K562 (cell line): ENCODE data around the gene HGFAC. TPM values are rescaled to one million over a fixed set of nuclear protein-coding genes. Genes with fewer than 3 reads are reported as not detected.

ENCODE experiments used
- ATAC-seq: fragments of 200-7000 bp; cut with Tn5 transposase; 3 replicates; pipeline ENCODE4 v1.9.1; 2020; ENCODE audit warnings: moderate library complexity
- BruUV-seq: library from RNA; stranded (reverse); fragments of 400-500 nt; replicated peaks from 2 replicates; lab custom pipeline; 2021; lab: Mats Ljungman, UMichigan
- CTCF ChIA-PET: fragments of 300-600 bp; formaldehyde crosslinking; extraction: SDS; loops from one replicate; lab custom pipeline; 2021; ENCODE audit warnings: low intra/inter-chr PET ratio; lab: Yijun Ruan, JAX
- POLR2A ChIA-PET: fragments of 300-600, 350-650 bp; sonication (Branson Sonifier 250); formaldehyde crosslinking; extraction: SDS; loops from one replicate; lab custom pipeline; 2021; ENCODE audit warnings: antibody characterized with exemption, inconsistent platforms; lab: Yijun Ruan, JAX
- DNase-seq, 4 experiments: peaks; one replicate each; pipeline versions ENCODE4 v3.0.0 to v3.0.0-alpha.2; 2011 to 2018; ENCODE audit warnings: low spot score in 3 of 4, mixed read lengths in 3 of 4; ENCODE audit errors: extremely low read depth in 1 of 4
- FAIRE-seq: peaks from 2 replicates; lab custom pipeline; 2011; peaks lifted over from hg19 to GRCh38; lab: Jason Lieb, UNC
- H2AFZ ChIP-seq: 2 replicates; pipeline ENCODE4 v1.6.0; 2011; ENCODE audit warnings: low read depth, low read length, control low read depth, inconsistent platforms
- H3K27ac ChIP-seq: fragments of 200-600 bp; 3 replicates; pipeline ENCODE4 v1.8.0; 2011; ENCODE audit warnings: low read depth, mild to moderate bottlenecking, control low read depth, inconsistent platforms, low read length, moderate library complexity, mixed read lengths; ENCODE audit errors: extremely low read depth
- H3K27me3 ChIP-seq, 2 experiments: fragments of 300-600 bp in 1 of 2; 2 replicates in 1 of 2; 3 replicates in 1 of 2; pipeline versions ENCODE4 v1.6.0 to v1.8.0; 2011; ENCODE audit warnings: inconsistent platforms in 2 of 2, low read length in 2 of 2, mild to moderate bottlenecking in 1 of 2, mixed read lengths in 1 of 2, moderate library complexity in 1 of 2; ENCODE audit not compliant: control insufficient read depth in 2 of 2, insufficient read depth in 2 of 2
- H3K36me3 ChIP-seq: fragments of 300-600 bp; 3 replicates; pipeline ENCODE4 v1.8.0; 2011; ENCODE audit warnings: mild to moderate bottlenecking, low read length, inconsistent platforms; ENCODE audit not compliant: control insufficient read depth, insufficient read depth
- H3K4me1 ChIP-seq, 2 experiments: fragments of 200-600 bp in 1 of 2; replicated peaks in 1 of 2; 2 replicates in 1 of 2; 3 replicates in 1 of 2; pipeline versions ENCODE4 v1.5.1 to v1.8.0; 2011; ENCODE audit warnings: inconsistent platforms in 2 of 2, low read length in 2 of 2, mild to moderate bottlenecking in 1 of 2, mixed read lengths in 1 of 2, moderate library complexity in 1 of 2; ENCODE audit not compliant: control insufficient read depth in 2 of 2, insufficient read depth in 2 of 2
- H3K4me2 ChIP-seq: 2 replicates; pipeline ENCODE4 v1.6.1; 2011; ENCODE audit warnings: low read length, control low read depth, inconsistent platforms, mixed read lengths; ENCODE audit not compliant: insufficient read depth
- H3K4me3 ChIP-seq: fragments of 200-600 bp; sonication (generic), shearing (Covaris generic); 2 replicates; pipeline ENCODE4 v1.5.1; 2016; ENCODE audit warnings: control low read depth, inconsistent platforms
- H3K79me2 ChIP-seq: fragments of 200-600 bp; 3 replicates; pipeline ENCODE4 v1.8.0; 2011; ENCODE audit warnings: low read length, inconsistent platforms; ENCODE audit not compliant: control insufficient read depth, insufficient read depth
- H3K9ac ChIP-seq, 2 experiments: 2 replicates each; pipeline versions ENCODE4 v1.6.0 to v1.6.1; 2011; ENCODE audit warnings: low read depth in 2 of 2, low read length in 2 of 2, control low read depth in 1 of 2, inconsistent platforms in 1 of 2, mild to moderate bottlenecking in 1 of 2, mixed read lengths in 1 of 2; ENCODE audit not compliant: insufficient read depth in 1 of 2
- H3K9me1 ChIP-seq: one replicate; pipeline ENCODE4 v1.6.0; 2011; ENCODE audit warnings: inconsistent platforms, mild to moderate bottlenecking, low read length, moderate library complexity; ENCODE audit not compliant: control insufficient read depth, insufficient read depth
- H3K9me3 ChIP-seq: replicated peaks from 2 replicates; pipeline ENCODE4 v1.5.1; 2011; ENCODE audit warnings: low read depth, low read length, inconsistent platforms; ENCODE audit not compliant: control insufficient read depth, insufficient read depth
- H4K20me1 ChIP-seq: replicated peaks from 2 replicates; pipeline ENCODE4 v1.6.1; 2011; ENCODE audit warnings: low read length, inconsistent platforms, mixed read lengths; ENCODE audit not compliant: control insufficient read depth, insufficient read depth
- BMI1 ChIP-seq: fragments of 150-350 bp; IDR thresholded peaks from 2 replicates; pipeline ENCODE4 v1.6.1; 2014; ENCODE audit warnings: low read length
- CHD2 ChIP-seq: IDR thresholded peaks from 2 replicates; pipeline ENCODE4 v1.6.1; 2011; ENCODE audit warnings: low read depth, low read length
- ERF ChIP-seq: fragments of 450-650 bp; formaldehyde crosslinking; IDR thresholded peaks from 2 replicates; pipeline ENCODE4 v1.4.0; 2020; ENCODE audit warnings: mild to moderate bottlenecking, mixed read lengths
- HMGN3 ChIP-seq: IDR thresholded peaks from 2 replicates; pipeline ENCODE4 v1.6.1; 2011; ENCODE audit warnings: borderline replicate concordance, low read depth, mild to moderate bottlenecking, mixed read lengths, low read length; ENCODE audit not compliant: insufficient read length; ENCODE audit errors: extremely low read depth
- HNRNPK ChIP-seq: fragments of 200-400 bp; formaldehyde crosslinking; IDR thresholded peaks from one replicate; pipeline ENCODE4 v1.6.1; 2018; ENCODE audit warnings: mild to moderate bottlenecking, low read depth, low read length; ENCODE audit not compliant: poor library complexity, severe bottlenecking
- MCM7 ChIP-seq, 2 experiments: fragments of 450-650 bp; IDR thresholded peaks; 2 replicates each; pipeline ENCODE4 v1.6.1; 2016 to 2018
- NR1H2 ChIP-seq: sonication (generic); formaldehyde crosslinking; IDR thresholded peaks from 2 replicates; pipeline ENCODE4 v1.4.0; 2020; ENCODE audit warnings: mild to moderate bottlenecking, missing genetic modification reagents
- YY1 ChIP-seq, 3 experiments: IDR thresholded peaks; 2 replicates each; pipeline ENCODE4 v1.6.1; 2011; ENCODE audit warnings: low read length in 2 of 3, mild to moderate bottlenecking in 2 of 3, moderate library complexity in 2 of 3, borderline replicate concordance in 1 of 3, control low read depth in 1 of 3, low read depth in 1 of 3; ENCODE audit not compliant: insufficient read depth in 3 of 3, insufficient replicate concordance in 2 of 3, control insufficient read depth in 1 of 3, insufficient read length in 1 of 3; ENCODE audit errors: extremely low read depth in 1 of 3
- ZFP30 ChIP-seq: fragments of 250-450 bp; sonication (Bioruptor Pico); IDR thresholded peaks from 2 replicates; pipeline ENCODE4 v1.8.0; 2022; ENCODE audit warnings: moderate library complexity, mild to moderate bottlenecking, inconsistent platforms, borderline replicate concordance
- WGBS: fragments of 100-300 bp; shearing (Covaris generic); methylation state at CpG from one replicate; pipeline ENCODE4 v1.1.6; 2016; ENCODE audit warnings: low coverage, mixed read lengths; ENCODE audit not compliant: insufficient coverage; ENCODE audit errors: missing lambda C conversion rate; 5-methylcytosine and 5-hydroxymethylcytosine counted together
- in situ Hi-C: fragments of 300-500 bp; cut with MboI; formaldehyde crosslinking; loops from 4 replicates; pipeline ENCODE4 v1.15.0; 2018; ENCODE audit warnings: inconsistent platforms, mixed read lengths
- intact Hi-C: fragments of 100-400 bp; cut with micrococcal nuclease; formaldehyde crosslinking; loops from 2 replicates; pipeline ENCODE4 v1.14.2; 2022
- polyA plus RNA-seq, 8 experiments: library from polyadenylated mRNA; depleted of rRNA in 4 of 8; stranded (reverse) in 5 of 8; unstranded in 3 of 8; fragments of >200 nt; fragmentation: Nextera tagmentation in 2 of 8; fragmentation: Illumina TruSeq in 1 of 8; extraction: Ambion mirVana in 2 of 8; extraction: Trizol in 1 of 8; gene quantifications; 2 replicates each; pipeline versions ENCODE4 v1.2.1 to v1.2.3, GENCODE V29; 2011 to 2014; ENCODE audit warnings: inconsistent platforms in 1 of 8, missing spikeins in 1 of 8
- total RNA-seq, 7 experiments: library from RNA; depleted of rRNA in 6 of 7; stranded (reverse); fragments of >200 nt in 6 of 7; fragmentation: Illumina TruSeq in 2 of 7; extraction: Trizol in 2 of 7; gene quantifications; 2 replicates each; pipeline versions ENCODE4 v1.2.1 to v1.2.3, GENCODE V29; 2011 to 2021; ENCODE audit warnings: low replicate concordance in 1 of 7
- TF ChIP-seq, protein P1 (sequence below): sonication (generic); formaldehyde crosslinking; IDR thresholded peaks from 2 replicates; pipeline ENCODE4 v1.9.0; 2022; ENCODE audit warnings: mild to moderate bottlenecking, missing genetic modification reagents
- TF ChIP-seq, protein P2 (sequence below): fragments of 250-450 bp; sonication (Bioruptor Pico); IDR thresholded peaks from 2 replicates; pipeline ENCODE4 v1.5.0; 2021; ENCODE audit warnings: mild to moderate bottlenecking, moderate library complexity
- TF ChIP-seq, protein P3 (sequence below), 2 experiments: fragments of 150-350 bp in 1 of 2; IDR thresholded peaks; 2 replicates each; pipeline ENCODE4 v1.6.1; 2012 to 2016; ENCODE audit warnings: low read depth in 2 of 2, low read length in 2 of 2, mild to moderate bottlenecking in 1 of 2, moderate library complexity in 1 of 2

HGFAC gene
- total and polyA plus RNA-seq, 9 of the 15 experiments (the other 6 are each of a cell fraction or from before 2014, with no cell fraction given), result 0.13 TPM; not detected in 8

DNA sequence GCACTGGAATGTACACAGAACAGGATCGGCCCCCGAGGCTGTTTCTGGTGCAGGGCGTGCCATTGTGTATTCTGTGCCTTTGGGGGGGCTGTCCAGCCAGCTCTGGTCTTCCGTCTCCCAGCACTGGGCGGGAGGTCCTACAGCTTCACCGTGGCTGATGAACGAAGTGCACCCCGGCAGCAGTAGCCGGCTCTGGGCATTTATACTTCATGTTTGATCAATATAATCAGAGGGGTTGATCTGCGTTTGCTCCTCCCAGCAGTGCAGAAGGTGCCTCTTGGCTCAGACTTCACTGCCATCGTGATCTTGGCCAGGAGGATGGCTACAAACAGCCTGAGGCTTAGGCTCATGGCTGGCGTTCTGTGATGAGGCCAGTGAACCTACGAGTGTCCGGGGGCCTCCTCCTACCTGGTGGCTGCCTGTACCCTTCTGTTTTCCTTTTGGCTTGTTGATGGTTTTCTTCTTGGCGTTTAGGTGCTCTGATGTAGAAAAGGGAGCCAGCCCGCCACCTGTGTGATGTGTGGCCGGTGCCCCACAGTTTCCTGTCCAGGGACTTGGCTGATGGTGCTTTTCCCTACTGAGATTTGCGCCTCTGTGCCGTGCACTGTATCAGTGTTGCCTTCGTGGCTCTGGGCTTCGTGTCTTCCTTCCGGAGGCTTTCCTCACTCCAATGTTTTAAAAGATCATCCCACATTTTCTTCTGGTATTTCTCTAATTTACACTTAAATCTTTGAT lies 31.2 kb upstream of the HGFAC start:
- peaks cover 0 to 20% of the 10 kb centered on the region in 2 experiments; a peak in 1 of 5 replicates for H3K4me1 ChIP-seq
- FAIRE-seq, result no peak
- H3K9me1 ChIP-seq, result peaks cover 5% of the 10 kb centered on the region

More for the DNA sequence above, 31.2 kb upstream of the HGFAC start:
- no peak for ATAC-seq
- no peaks in the 10 kb centered on the region for H3K9me3 ChIP-seq
- peaks cover 33% of the 10 kb centered on the region for H4K20me1 ChIP-seq
- in situ Hi-C loops, result no loop called here
- BruUV-seq, result no TSS peak
- H2AFZ ChIP-seq, result no peak overlapping the region
- H3K79me2 ChIP-seq, result no peaks in the 10 kb centered on the region
- ChIA-PET CTCF (no interaction called here), POLR2A (interaction anchor here (1.3 kb wide), 1 partner anchor 19 kb away, joined by 3 read pairs; no protein-coding TSS in a partner anchor)
- peaks cover 48 to 86% of the 10 kb centered on the region in 2 experiments for H3K27me3 ChIP-seq
- H3K36me3 ChIP-seq, result no peaks in the 10 kb centered on the region
- WGBS, result 7% methylated on average over 18 of the region's 22 CpGs
- intact Hi-C loops, result no loop called here
- no peak for DNase-seq
- no peak overlapping the region for H3K27ac ChIP-seq
- H3K9ac ChIP-seq, result no peak overlapping the region
- H3K4me2 ChIP-seq, result no peak overlapping the region
- H3K4me3 ChIP-seq, result no peak overlapping the region
- TF ChIP-seq NR1H2 (no peak), YY1 (IDR thresholded peaks at IDR 0.05; ENCODE audit: borderline replicate concordance in 1 of 3, control insufficient read depth in 1 of 3, extremely low read depth in 1 of 3, insufficient read depth in 3 of 3, insufficient read length in 1 of 3, insufficient replicate concordance in 2 of 3, low read depth in 1 of 3, low read length in 2 of 3) (no peak), HNRNPK (no peak), CHD2 (no peak), ZFP30 (CRISPR knock-in tag) (no peak), ERF (CRISPR knock-in tag) (no peak), BMI1 (no peak), MCM7 (IDR thresholded peaks at IDR 0.05) (no peak), HMGN3 (no peak)
- TF ChIP-seq, protein P1, sequence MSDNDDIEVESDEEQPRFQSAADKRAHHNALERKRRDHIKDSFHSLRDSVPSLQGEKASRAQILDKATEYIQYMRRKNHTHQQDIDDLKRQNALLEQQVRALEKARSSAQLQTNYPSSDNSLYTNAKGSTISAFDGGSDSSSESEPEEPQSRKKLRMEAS (CRISPR knock-in tag), result no peak
- TF ChIP-seq, protein P2, sequence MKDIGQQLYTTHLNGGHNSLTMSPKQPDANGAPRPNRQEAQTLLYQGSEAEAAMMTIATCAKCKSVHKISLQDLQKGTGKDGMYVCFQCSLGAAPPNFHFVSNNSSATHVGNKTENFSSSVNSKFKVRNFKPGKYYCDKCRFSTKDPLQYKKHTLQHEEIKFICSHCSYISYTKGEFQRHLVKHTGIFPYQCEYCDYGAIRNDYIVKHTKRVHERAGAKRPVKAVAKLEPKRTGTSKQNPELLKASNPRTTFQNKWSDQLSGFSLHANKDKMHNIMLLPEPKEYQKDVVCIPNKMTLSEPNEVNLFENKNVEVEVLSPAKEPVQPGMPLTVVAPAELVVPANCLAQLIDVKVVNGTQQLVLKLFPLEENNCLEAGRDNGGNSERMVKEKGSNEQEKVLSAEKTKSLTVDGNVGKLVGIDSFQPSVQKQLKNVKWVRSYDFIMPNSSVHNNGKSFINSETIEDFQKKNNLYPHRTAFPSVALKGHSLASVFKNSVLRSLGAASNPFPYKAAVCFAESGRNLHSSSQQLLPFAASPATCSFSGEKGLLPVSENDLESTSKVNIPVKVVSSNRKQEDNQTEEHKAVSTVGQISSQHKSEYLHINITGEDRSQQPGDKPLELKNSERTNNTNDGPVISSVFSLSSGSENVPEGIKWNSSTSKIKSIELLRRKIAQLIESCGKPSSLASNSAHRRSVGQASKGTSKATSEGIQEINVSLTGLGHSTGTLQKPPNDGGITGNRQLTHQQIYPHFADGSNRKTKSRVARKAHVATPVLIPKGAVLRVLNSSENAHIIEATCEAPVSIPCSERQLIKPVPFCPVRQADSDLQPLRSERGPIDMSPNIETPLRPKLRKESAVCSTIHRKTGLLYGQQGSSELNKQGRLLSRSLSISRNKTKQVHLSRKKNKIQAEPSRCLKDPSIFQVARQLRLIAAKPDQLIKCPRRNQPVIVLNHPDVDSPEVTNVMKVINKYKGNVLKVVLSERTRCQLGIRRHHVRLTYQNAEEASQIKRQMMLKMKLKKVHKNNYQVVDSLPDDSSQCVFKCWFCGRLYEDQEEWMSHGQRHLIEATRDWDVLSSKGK (CRISPR knock-in tag), result no peak
- TF ChIP-seq, protein P3, sequence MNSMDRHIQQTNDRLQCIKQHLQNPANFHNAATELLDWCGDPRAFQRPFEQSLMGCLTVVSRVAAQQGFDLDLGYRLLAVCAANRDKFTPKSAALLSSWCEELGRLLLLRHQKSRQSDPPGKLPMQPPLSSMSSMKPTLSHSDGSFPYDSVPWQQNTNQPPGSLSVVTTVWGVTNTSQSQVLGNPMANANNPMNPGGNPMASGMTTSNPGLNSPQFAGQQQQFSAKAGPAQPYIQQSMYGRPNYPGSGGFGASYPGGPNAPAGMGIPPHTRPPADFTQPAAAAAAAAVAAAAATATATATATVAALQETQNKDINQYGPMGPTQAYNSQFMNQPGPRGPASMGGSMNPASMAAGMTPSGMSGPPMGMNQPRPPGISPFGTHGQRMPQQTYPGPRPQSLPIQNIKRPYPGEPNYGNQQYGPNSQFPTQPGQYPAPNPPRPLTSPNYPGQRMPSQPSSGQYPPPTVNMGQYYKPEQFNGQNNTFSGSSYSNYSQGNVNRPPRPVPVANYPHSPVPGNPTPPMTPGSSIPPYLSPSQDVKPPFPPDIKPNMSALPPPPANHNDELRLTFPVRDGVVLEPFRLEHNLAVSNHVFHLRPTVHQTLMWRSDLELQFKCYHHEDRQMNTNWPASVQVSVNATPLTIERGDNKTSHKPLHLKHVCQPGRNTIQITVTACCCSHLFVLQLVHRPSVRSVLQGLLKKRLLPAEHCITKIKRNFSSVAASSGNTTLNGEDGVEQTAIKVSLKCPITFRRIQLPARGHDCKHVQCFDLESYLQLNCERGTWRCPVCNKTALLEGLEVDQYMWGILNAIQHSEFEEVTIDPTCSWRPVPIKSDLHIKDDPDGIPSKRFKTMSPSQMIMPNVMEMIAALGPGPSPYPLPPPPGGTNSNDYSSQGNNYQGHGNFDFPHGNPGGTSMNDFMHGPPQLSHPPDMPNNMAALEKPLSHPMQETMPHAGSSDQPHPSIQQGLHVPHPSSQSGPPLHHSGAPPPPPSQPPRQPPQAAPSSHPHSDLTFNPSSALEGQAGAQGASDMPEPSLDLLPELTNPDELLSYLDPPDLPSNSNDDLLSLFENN (IDR thresholded peaks at IDR 0.05; ENCODE audit: low read depth in 2 of 2, low read length in 2 of 2), result no peak
